ENCODE measurements around the gene NOD1.

GRCh38 chr7:30514177-30514576 is 35.6 kb upstream of the NOD1 start:
- TF ChIP-seq CTCF (IDR thresholded peaks at IDR 0.05) (no peak), POLR2A (IDR thresholded peaks at IDR 0.05) (no peak)
